Vagina (tissue), 2 donors: ENCODE data around the gene ITPKB.

ENCODE experiments used
- POLR2A ChIP-seq, 2 donors: fragments of 450-650 bp; IDR thresholded peaks; one replicate each; pipeline ENCODE4 v1.6.1; 2017; ENCODE audit warnings: antibody characterized with exemption in 2 of 2, mild to moderate bottlenecking in 2 of 2, moderate library complexity in 2 of 2
- TF ChIP-seq, protein P1 (sequence below), 3 experiments: fragments of 450-650 bp in 2 of 3; fragments of 200-600 bp in 1 of 3; sonication (generic) in 1 of 3; IDR thresholded peaks; one replicate each; pipeline ENCODE4 v1.5.1; 2017 to 2019; ENCODE audit warnings: antibody characterized with exemption in 3 of 3, mild to moderate bottlenecking in 2 of 3, moderate library complexity in 2 of 3

DNA sequence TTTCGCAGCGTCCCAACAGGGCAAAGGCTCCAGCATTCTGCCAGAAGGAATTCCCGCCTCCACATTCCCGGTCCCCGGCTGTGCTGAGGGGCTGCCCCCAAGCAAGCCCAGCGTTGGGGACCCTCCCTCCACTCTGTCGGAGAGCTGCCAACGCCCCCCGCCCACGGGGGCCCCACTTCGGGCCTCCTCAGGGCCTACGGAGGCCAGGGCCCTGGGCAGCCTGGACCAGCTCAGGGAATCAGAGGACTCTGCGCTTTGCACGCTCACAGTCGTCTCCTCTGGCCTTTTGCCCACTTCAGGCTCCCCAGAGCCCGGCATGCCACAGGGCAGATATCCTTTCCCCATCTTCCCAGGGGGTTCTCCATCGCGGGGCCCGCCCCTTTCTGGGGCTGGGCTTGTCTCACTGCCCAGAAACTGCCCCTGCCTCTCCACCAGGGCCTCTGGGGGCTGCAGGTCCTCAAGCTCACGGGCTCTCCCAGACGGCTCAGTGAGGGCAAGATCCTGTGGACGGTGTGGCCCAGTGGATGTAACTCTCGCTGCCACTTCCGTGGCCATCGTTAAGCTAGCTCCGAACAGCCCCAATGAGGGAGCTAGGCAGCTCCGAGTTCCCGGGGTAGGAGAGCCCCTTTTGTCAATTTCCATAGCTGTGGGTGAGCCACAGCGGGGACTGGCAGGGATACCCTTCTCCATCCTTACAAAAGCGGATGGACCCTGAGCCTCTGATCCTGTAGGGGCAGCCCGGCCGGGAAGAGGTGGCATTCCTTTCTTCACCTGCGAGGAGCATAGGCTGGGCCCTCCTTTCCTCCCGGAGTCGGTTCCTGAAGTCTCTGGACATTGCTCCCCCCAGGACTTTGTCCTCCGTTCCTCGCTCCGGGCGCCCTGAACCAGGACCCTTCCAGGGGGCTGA is 2.8 kb downstream of the ITPKB start:
- TF ChIP-seq, protein P1, sequence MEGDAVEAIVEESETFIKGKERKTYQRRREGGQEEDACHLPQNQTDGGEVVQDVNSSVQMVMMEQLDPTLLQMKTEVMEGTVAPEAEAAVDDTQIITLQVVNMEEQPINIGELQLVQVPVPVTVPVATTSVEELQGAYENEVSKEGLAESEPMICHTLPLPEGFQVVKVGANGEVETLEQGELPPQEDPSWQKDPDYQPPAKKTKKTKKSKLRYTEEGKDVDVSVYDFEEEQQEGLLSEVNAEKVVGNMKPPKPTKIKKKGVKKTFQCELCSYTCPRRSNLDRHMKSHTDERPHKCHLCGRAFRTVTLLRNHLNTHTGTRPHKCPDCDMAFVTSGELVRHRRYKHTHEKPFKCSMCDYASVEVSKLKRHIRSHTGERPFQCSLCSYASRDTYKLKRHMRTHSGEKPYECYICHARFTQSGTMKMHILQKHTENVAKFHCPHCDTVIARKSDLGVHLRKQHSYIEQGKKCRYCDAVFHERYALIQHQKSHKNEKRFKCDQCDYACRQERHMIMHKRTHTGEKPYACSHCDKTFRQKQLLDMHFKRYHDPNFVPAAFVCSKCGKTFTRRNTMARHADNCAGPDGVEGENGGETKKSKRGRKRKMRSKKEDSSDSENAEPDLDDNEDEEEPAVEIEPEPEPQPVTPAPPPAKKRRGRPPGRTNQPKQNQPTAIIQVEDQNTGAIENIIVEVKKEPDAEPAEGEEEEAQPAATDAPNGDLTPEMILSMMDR (IDR thresholded peaks at IDR 0.05), result no peak
- no peak for TF ChIP-seq POLR2A (IDR thresholded peaks at IDR 0.05)
